Measurements from ENCODE around the gene COX6A1. TPM values are rescaled to one million over a fixed set of nuclear protein-coding genes. Genes with fewer than 3 reads are reported as not detected.

COX6A1 gene
- total and polyA plus RNA-seq, 3 donors from 2014 or later, result 485 to 563 (median 549) TPM

- H3K27me3 ChIP-seq, result no peaks in the 10 kb centered on the region
- H3K4me3 ChIP-seq, result no peak overlapping the region
- H3K4me1 ChIP-seq, result peaks cover 32% of the 10 kb centered on the region
- no peak for DNase-seq
- no peaks in the 10 kb centered on the region for H3K9me3 ChIP-seq
- intact Hi-C loops (cut with DNase I; ENCODE audit: low total_unique reads), result no loop called here
- no peaks in the 10 kb centered on the region for H3K36me3 ChIP-seq (ENCODE audit: low read depth, missing control alignments)
- WGBS, 2 donors, result 44 to 54% methylated on average over 6 of the region's 6 CpGs
- H3K27ac ChIP-seq, result peak overlapping the region in 1 of 2 donors; percentile 57
- no peak for TF ChIP-seq POLR2A (IDR thresholded peaks at IDR 0.05)
- TF ChIP-seq CTCF (IDR thresholded peaks at IDR 0.05), result no peak
These were observed 29.5 kb downstream of the COX6A1 start for GRCh38 chr12:120467439-120467838.

GRCh38 chr12:120468325-120468820 is 30.5 kb downstream of the COX6A1 start:
- H3K36me3 ChIP-seq (ENCODE audit: low read depth, missing control alignments), result no peaks in the 10 kb centered on the region
- peak overlapping the region; percentile 97 to 98 for H3K4me3 ChIP-seq
- 1% methylated on average over 12 to 23 of the region's 23 CpGs for WGBS, 2 donors
- no peaks in the 10 kb centered on the region for H3K9me3 ChIP-seq
- H3K27ac ChIP-seq, result peak overlapping the region; percentile 94 to 95
- H3K4me1 ChIP-seq, result peaks cover 32% of the 10 kb centered on the region
- intact Hi-C loops (cut with DNase I; ENCODE audit: low total_unique reads), result no loop called here
- TF ChIP-seq POLR2A (IDR thresholded peaks at IDR 0.05), result no peak
- TF ChIP-seq CTCF (IDR thresholded peaks at IDR 0.05), result no peak
- DNase-seq, result peak; percentile 48
- H3K27me3 ChIP-seq, result no peaks in the 10 kb centered on the region

- intact Hi-C loops (cut with DNase I; ENCODE audit: low total_unique reads), result no loop called here
These were observed 31.0 kb downstream of the COX6A1 start for GRCh38 chr12:120468821-120469449.

GRCh38 chr12:120469450-120470149 is 31.7 kb downstream of the COX6A1 start, which contains the start of gene SRSF9:
TSS of gene SRSF9 (minus strand) at chr12:120469748. CDS start at chr12:120469609, 139 bp downstream.
- DNase-seq, result peak; percentile 96
- intact Hi-C loops (cut with DNase I; ENCODE audit: low total_unique reads), result no loop called here
- TF ChIP-seq POLR2A (IDR thresholded peaks at IDR 0.05) (no peak), CTCF (IDR thresholded peaks at IDR 0.05) (peak; percentile 72 to 92 (median 89))
- H3K9me3 ChIP-seq, result no peaks in the 10 kb centered on the region
- H3K27me3 ChIP-seq, result no peaks in the 10 kb centered on the region
- WGBS, 2 donors, result 0% methylated on average over 2 to 79 of the region's 88 CpGs
- H3K36me3 ChIP-seq (ENCODE audit: low read depth, missing control alignments), result no peaks in the 10 kb centered on the region
- peak within 1 kb of the TSS; percentile 94 to 95 for H3K27ac ChIP-seq
- H3K4me1 ChIP-seq, result peaks cover 35% of the 10 kb centered on the region
- H3K4me3 ChIP-seq, result peak within 1 kb of the TSS; percentile 97 to 98

More at GRCh38 chr12:120468821-120469449, 31.0 kb downstream of the COX6A1 start:
- Histone ChIP-seq H3K9me3 (no peaks in the 10 kb centered on the region), H3K4me1 (peaks cover 32% of the 10 kb centered on the region), H3K4me3 (peak overlapping the region; percentile 97 to 98), H3K27ac (peak overlapping the region; percentile 94 to 95), H3K36me3 (ENCODE audit: low read depth, missing control alignments) (no peaks in the 10 kb centered on the region), H3K27me3 (no peaks in the 10 kb centered on the region)
- DNase-seq, result peak; percentile 59
- 0 to 1% methylated on average over 34 to 49 of the region's 57 CpGs for whole genome bisulfite sequencing, 2 donors
- TF ChIP-seq POLR2A (IDR thresholded peaks at IDR 0.05), result no peak
- no peak for TF ChIP-seq CTCF (IDR thresholded peaks at IDR 0.05)

Data from testis (tissue), 3 donors.